K562 (cell line): ENCODE results near the gene ABCA4. TPM values are rescaled to one million over a fixed set of nuclear protein-coding genes. Genes with fewer than 3 reads are reported as not detected.

ENCODE experiments used
- ATF7 ChIP-seq: fragments of 450-650 bp; IDR thresholded peaks from 2 replicates; pipeline ENCODE4 v1.7.1; 2014; ENCODE audit warnings: mild to moderate bottlenecking, moderate library complexity
- ETS1 ChIP-seq: conservative IDR thresholded peaks from 2 replicates; pipeline ENCODE4 v1.6.1; 2011; ENCODE audit warnings: low read depth, mild to moderate bottlenecking, low read length; ENCODE audit not compliant: control insufficient read depth
- FIP1L1 ChIP-seq: fragments of 200-400 bp; formaldehyde crosslinking; IDR thresholded peaks from 2 replicates; pipeline ENCODE4 v1.6.1; 2018; ENCODE audit warnings: mild to moderate bottlenecking, low read depth, low read length; ENCODE audit not compliant: poor library complexity, severe bottlenecking
- FOXA3 ChIP-seq, 2 experiments: fragments of 450-650 bp in 1 of 2; sonication (generic) in 1 of 2; formaldehyde crosslinking; IDR thresholded peaks in 1 of 2; conservative IDR thresholded peaks in 1 of 2; 2 replicates each; pipeline versions ENCODE4 v1.4.0 to v1.8.0; 2020 to 2022; ENCODE audit warnings: mild to moderate bottlenecking in 2 of 2, missing genetic modification reagents in 1 of 2
- KDM1A ChIP-seq, 2 experiments: fragments of 450-650 bp; IDR thresholded peaks; 2 replicates each; pipeline ENCODE4 v1.6.1; 2016; ENCODE audit warnings: mild to moderate bottlenecking in 2 of 2
- NCOA2 ChIP-seq, 2 experiments: fragments of 450-650 bp; IDR thresholded peaks; 2 replicates each; pipeline ENCODE4 v1.6.1; 2018; ENCODE audit warnings: mild to moderate bottlenecking in 2 of 2, moderate library complexity in 1 of 2; ENCODE audit not compliant: partially characterized antibody in 2 of 2
- POU5F1 ChIP-seq: fragments of 150-350 bp; IDR thresholded peaks from 2 replicates; pipeline ENCODE4 v1.6.1; 2014; ENCODE audit warnings: borderline replicate concordance, low read length, low read depth, mild to moderate bottlenecking; ENCODE audit not compliant: partially characterized antibody
- RAD51 ChIP-seq: fragments of 450-650 bp; IDR thresholded peaks from 2 replicates; pipeline ENCODE4 v1.7.1; 2016; ENCODE audit warnings: low read depth, mild to moderate bottlenecking, borderline replicate concordance
- SIN3A ChIP-seq, 2 experiments: fragments of 150-350 bp in 1 of 2; IDR thresholded peaks; 2 replicates each; pipeline ENCODE4 v1.6.1; 2011 to 2016; ENCODE audit warnings: borderline replicate concordance in 2 of 2, low read depth in 2 of 2, low read length in 2 of 2, mild to moderate bottlenecking in 2 of 2, moderate library complexity in 2 of 2; ENCODE audit not compliant: control insufficient read depth in 1 of 2
- TFAM ChIP-seq: fragments of 250-450 bp; sonication (Bioruptor Pico); conservative IDR thresholded peaks from 2 replicates; pipeline ENCODE4 v1.5.0; 2021; ENCODE audit warnings: mild to moderate bottlenecking, moderate library complexity
- TFE3 ChIP-seq: fragments of 450-650 bp; formaldehyde crosslinking; IDR thresholded peaks from 2 replicates; pipeline ENCODE4 v1.4.0; 2020; ENCODE audit warnings: mild to moderate bottlenecking, mixed read lengths
- TRIM28 ChIP-seq: fragments of 450-650 bp; IDR thresholded peaks from 2 replicates; pipeline ENCODE4 v1.6.1; 2017
- ZNF277 ChIP-seq: fragments of 250-450 bp; sonication (Bioruptor Pico); IDR thresholded peaks from 2 replicates; pipeline ENCODE4 v1.8.0; 2022; ENCODE audit warnings: inconsistent platforms, mild to moderate bottlenecking, moderate library complexity, borderline replicate concordance
- ZNF449 ChIP-seq: fragments of 250-450 bp; sonication (Bioruptor Pico); IDR thresholded peaks from 2 replicates; pipeline ENCODE4 v1.8.0; 2022; ENCODE audit warnings: moderate library complexity, mild to moderate bottlenecking, inconsistent platforms
- ZNF583 ChIP-seq: fragments of 250-450 bp; sonication (Bioruptor Pico); IDR thresholded peaks from 2 replicates; pipeline ENCODE4 v1.4.0; 2020
- polyA plus RNA-seq, 8 experiments: library from polyadenylated mRNA; depleted of rRNA in 4 of 8; stranded (reverse) in 5 of 8; unstranded in 3 of 8; fragments of >200 nt; fragmentation: Nextera tagmentation in 2 of 8; fragmentation: Illumina TruSeq in 1 of 8; extraction: Ambion mirVana in 2 of 8; extraction: Trizol in 1 of 8; gene quantifications; 2 replicates each; pipeline versions ENCODE4 v1.2.1 to v1.2.3, GENCODE V29; 2011 to 2014; ENCODE audit warnings: inconsistent platforms in 1 of 8, missing spikeins in 1 of 8
- total RNA-seq, 7 experiments: library from RNA; depleted of rRNA in 6 of 7; stranded (reverse); fragments of >200 nt in 6 of 7; fragmentation: Illumina TruSeq in 2 of 7; extraction: Trizol in 2 of 7; gene quantifications; 2 replicates each; pipeline versions ENCODE4 v1.2.1 to v1.2.3, GENCODE V29; 2011 to 2021; ENCODE audit warnings: low replicate concordance in 1 of 7

ABCA4 gene
- total and polyA plus RNA-seq, 9 of the 15 experiments (the other 6 are each of a cell fraction or from before 2014, with no cell fraction given) = 0.01 to 0.04 TPM; not detected in 7

- TF ChIP-seq KDM1A (IDR thresholded peaks at IDR 0.05) = no peak
- TF ChIP-seq SIN3A (IDR thresholded peaks at IDR 0.05; ENCODE audit: borderline replicate concordance in 2 of 2, control insufficient read depth in 1 of 2, low read depth in 2 of 2, low read length in 2 of 2) = no peak
- TF ChIP-seq NCOA2 (IDR thresholded peaks at IDR 0.05; ENCODE audit: partially characterized antibody in 2 of 2) = no peak
- no peak for TF ChIP-seq TRIM28
- TF ChIP-seq TFAM = no peak
- TF ChIP-seq FOXA3 (CRISPR knock-in tag; conservative IDR thresholded peaks at IDR 0.05 in 1 of 2, IDR thresholded peaks at IDR 0.05 in 1 of 2) = no peak
- TF ChIP-seq TFE3 (CRISPR knock-in tag) = no peak
- TF ChIP-seq ZNF277 (CRISPR knock-in tag) = no peak
- TF ChIP-seq FIP1L1 = no peak
- TF ChIP-seq ZNF583 (CRISPR knock-in tag) = no peak
- TF ChIP-seq RAD51 = no peak
- TF ChIP-seq ETS1 = no peak
- no peak for TF ChIP-seq ZNF449 (CRISPR knock-in tag)
- peak; percentile 95 for TF ChIP-seq ATF7
- no peak for TF ChIP-seq POU5F1
These were observed 106.1 kb downstream of the ABCA4 start (continued) for GRCh38 chr1:94014635-94015488.
